Type B pancreatic cell (in vitro differentiated cells): ENCODE measurements around the gene DNMT1. TPM values are rescaled to one million over a fixed set of nuclear protein-coding genes. Genes with fewer than 3 reads are reported as not detected.

Experiments used
- DNase-seq: peaks from one replicate; pipeline ENCODE4 v3.0.0; 2021; ENCODE audit warnings: mixed read lengths; ENCODE audit not compliant: unreplicated experiment; ENCODE audit errors: extremely low spot score
- H3K27ac Mint-ChIP-seq: 2 replicates; pipeline ENCODE4 v1.8.0; 2021; ENCODE audit warnings: mild to moderate bottlenecking, mixed read lengths
- H3K27me3 Mint-ChIP-seq: 2 replicates; pipeline ENCODE4 v1.8.0; 2021; ENCODE audit warnings: mixed read lengths
- H3K36me3 Mint-ChIP-seq: 2 replicates; pipeline ENCODE4 v1.8.0; 2021; ENCODE audit warnings: mixed read lengths
- H3K4me1 Mint-ChIP-seq: one replicate; pipeline ENCODE4 v1.8.0; 2021; ENCODE audit warnings: mixed read lengths; ENCODE audit not compliant: unreplicated experiment
- H3K4me3 Mint-ChIP-seq: 2 replicates; pipeline ENCODE4 v1.8.0; 2021; ENCODE audit warnings: mild to moderate bottlenecking, mixed read lengths
- H3K9me3 Mint-ChIP-seq: 2 replicates; pipeline ENCODE4 v1.8.0; 2021; ENCODE audit warnings: mixed read lengths
- total RNA-seq: library from RNA; stranded (reverse); gene quantifications from 2 replicates; pipeline ENCODE4 v1.2.1, GENCODE V29; 2021; ENCODE audit warnings: low replicate concordance
- TF ChIP-seq, protein P1 (sequence below): fragments of 200-600 bp; sonication (generic); conservative IDR thresholded peaks from 2 replicates; pipeline ENCODE4 v1.5.0; 2021; ENCODE audit warnings: antibody characterized with exemption, mild to moderate bottlenecking

Gene DNMT1
- total RNA-seq, 1 donor from 2014 or later = 167 TPM

GRCh38 chr19:10217085-10217484 lies 22.3 kb upstream of the DNMT1 start:
- H3K27ac Mint-ChIP-seq = no peak overlapping the region
- no peaks in the 10 kb centered on the region for H3K9me3 Mint-ChIP-seq
- no peaks in the 10 kb centered on the region for H3K4me1 Mint-ChIP-seq
- H3K36me3 Mint-ChIP-seq = no peaks in the 10 kb centered on the region
- no peak overlapping the region for H3K4me3 Mint-ChIP-seq
- no peaks in the 10 kb centered on the region for H3K27me3 Mint-ChIP-seq
- TF ChIP-seq, protein P1, sequence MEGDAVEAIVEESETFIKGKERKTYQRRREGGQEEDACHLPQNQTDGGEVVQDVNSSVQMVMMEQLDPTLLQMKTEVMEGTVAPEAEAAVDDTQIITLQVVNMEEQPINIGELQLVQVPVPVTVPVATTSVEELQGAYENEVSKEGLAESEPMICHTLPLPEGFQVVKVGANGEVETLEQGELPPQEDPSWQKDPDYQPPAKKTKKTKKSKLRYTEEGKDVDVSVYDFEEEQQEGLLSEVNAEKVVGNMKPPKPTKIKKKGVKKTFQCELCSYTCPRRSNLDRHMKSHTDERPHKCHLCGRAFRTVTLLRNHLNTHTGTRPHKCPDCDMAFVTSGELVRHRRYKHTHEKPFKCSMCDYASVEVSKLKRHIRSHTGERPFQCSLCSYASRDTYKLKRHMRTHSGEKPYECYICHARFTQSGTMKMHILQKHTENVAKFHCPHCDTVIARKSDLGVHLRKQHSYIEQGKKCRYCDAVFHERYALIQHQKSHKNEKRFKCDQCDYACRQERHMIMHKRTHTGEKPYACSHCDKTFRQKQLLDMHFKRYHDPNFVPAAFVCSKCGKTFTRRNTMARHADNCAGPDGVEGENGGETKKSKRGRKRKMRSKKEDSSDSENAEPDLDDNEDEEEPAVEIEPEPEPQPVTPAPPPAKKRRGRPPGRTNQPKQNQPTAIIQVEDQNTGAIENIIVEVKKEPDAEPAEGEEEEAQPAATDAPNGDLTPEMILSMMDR = no peak
- DNase-seq = no peak

DNA sequence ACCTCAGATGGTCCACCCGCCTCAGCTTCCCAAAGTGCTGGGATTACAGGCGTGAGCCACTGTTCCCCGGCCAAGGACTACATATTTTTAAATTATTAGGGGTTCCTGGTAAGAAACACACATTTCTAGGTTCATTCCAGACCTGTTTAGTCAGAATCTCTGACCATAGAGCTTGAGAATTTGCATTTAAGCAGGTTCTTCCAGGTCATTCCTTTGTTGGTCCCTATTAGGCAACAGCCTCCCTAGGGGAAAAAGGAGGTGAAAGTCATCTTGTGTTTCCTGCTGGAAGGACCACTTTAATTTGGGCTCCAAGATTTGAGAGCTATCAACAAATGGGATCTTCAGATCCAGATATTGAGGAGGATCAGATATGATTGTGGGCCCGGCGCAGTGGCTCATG lies 20.0 kb upstream of the DNMT1 start:
- H3K27me3 Mint-ChIP-seq = no peaks in the 10 kb centered on the region
- no peak overlapping the region for H3K4me3 Mint-ChIP-seq
- no peaks in the 10 kb centered on the region for H3K36me3 Mint-ChIP-seq
- TF ChIP-seq, protein P1 = no peak
- H3K4me1 Mint-ChIP-seq = no peaks in the 10 kb centered on the region
- H3K9me3 Mint-ChIP-seq = no peaks in the 10 kb centered on the region
- no peak overlapping the region for H3K27ac Mint-ChIP-seq
- DNase-seq = no peak

DNA sequence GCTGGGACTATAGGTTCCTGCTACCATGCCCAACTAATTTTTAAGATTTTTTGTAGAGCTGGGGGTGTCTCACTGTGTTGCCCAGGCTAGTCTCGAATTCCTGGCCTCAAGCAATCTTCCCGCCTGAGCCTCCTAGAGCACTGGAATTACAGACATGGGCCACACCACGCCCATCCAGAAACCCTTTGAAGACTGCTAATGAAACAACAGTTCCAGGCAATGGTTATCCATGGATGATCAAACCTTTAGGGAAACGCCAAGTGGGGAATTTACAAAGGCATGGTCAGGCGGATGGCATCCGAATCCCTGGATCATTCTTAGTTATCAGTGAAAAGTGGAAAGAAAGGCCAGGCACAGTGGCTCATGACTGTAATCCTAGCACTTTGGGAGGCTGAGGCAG lies 16.9 kb upstream of the DNMT1 start:
- no peak overlapping the region for H3K4me3 Mint-ChIP-seq

DNA sequence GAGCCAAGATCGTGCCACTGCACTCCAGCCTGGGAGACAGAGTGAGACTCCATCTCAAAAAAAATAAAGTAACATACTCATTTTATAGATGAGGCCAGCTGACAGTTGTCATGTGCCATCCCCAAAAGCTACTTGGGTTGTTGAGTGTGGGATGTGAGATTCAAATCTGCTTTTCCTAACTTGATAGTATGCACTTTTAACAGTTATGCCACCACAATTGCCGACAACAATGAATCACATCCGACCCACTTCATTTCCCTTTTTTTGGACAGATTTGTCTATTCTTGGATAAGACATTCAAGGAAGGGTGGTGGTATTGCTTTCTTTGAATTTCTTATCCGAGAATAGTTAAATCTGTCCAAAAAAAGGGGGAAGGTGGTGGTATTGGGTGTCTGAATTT lies 16.3 kb upstream of the DNMT1 start:
- Mint-ChIP-seq H3K4me1 (no peaks in the 10 kb centered on the region), H3K9me3 (peaks cover 5% of the 10 kb centered on the region), H3K4me3 (no peak overlapping the region), H3K36me3 (no peaks in the 10 kb centered on the region), H3K27me3 (no peaks in the 10 kb centered on the region), H3K27ac (no peak overlapping the region)
- no peak for DNase-seq
- TF ChIP-seq, protein P1 = no peak

More for the DNA sequence above, 16.9 kb upstream of the DNMT1 start:
- Mint-ChIP-seq H3K4me1 (no peaks in the 10 kb centered on the region), H3K36me3 (no peaks in the 10 kb centered on the region), H3K27ac (no peak overlapping the region), H3K27me3 (no peaks in the 10 kb centered on the region), H3K9me3 (peaks cover 4% of the 10 kb centered on the region)
- no peak for DNase-seq
- TF ChIP-seq, protein P1 = no peak

- H3K27me3 Mint-ChIP-seq = no peaks in the 10 kb centered on the region
- H3K4me3 Mint-ChIP-seq = no peak overlapping the region
- TF ChIP-seq, protein P1 = no peak
- no peak for DNase-seq
- no peaks in the 10 kb centered on the region for H3K36me3 Mint-ChIP-seq
- no peaks in the 10 kb centered on the region for H3K4me1 Mint-ChIP-seq
- H3K9me3 Mint-ChIP-seq = peaks cover 5% of the 10 kb centered on the region
- no peak overlapping the region for H3K27ac Mint-ChIP-seq
Observed at GRCh38 chr19:10209315-10209714, 14.6 kb upstream of the DNMT1 start.

GRCh38 chr19:10207026-10207425 lies 12.3 kb upstream of the DNMT1 start:
- Mint-ChIP-seq H3K27ac (no peak overlapping the region), H3K36me3 (no peaks in the 10 kb centered on the region), H3K4me3 (no peak overlapping the region), H3K9me3 (peaks cover 5% of the 10 kb centered on the region), H3K27me3 (no peaks in the 10 kb centered on the region), H3K4me1 (no peaks in the 10 kb centered on the region)
- TF ChIP-seq, protein P1 = no peak
- DNase-seq = no peak
